K562 (cell line): ENCODE measurements around the gene NEDD4L. TPM values are rescaled to one million over a fixed set of nuclear protein-coding genes. Genes with fewer than 3 reads are reported as not detected.

Experiments
- ATF4 ChIP-seq: fragments of 450-650 bp; formaldehyde crosslinking; IDR thresholded peaks from 2 replicates; pipeline ENCODE4 v1.4.0; 2022; ENCODE audit warnings: mild to moderate bottlenecking, moderate library complexity
- ATF7 ChIP-seq: fragments of 450-650 bp; IDR thresholded peaks from 2 replicates; pipeline ENCODE4 v1.7.1; 2014; ENCODE audit warnings: mild to moderate bottlenecking, moderate library complexity
- CTBP1 ChIP-seq: fragments of 450-650 bp; IDR thresholded peaks from 2 replicates; pipeline ENCODE4 v1.6.1; 2016; ENCODE audit warnings: borderline replicate concordance
- EZH2 ChIP-seq: IDR thresholded peaks from 2 replicates; pipeline ENCODE4 v1.6.1; 2012; ENCODE audit warnings: low read depth, mild to moderate bottlenecking, inconsistent platforms, low read length, borderline replicate concordance
- FOSL1 ChIP-seq: fragments of 200-800 bp; sonication (Bioruptor generic); conservative IDR thresholded peaks from 2 replicates; pipeline ENCODE4 v1.6.1; 2016; ENCODE audit warnings: missing genetic modification characterization, missing compliant biosample characterization
- FUS ChIP-seq: fragments of 200-400 bp; formaldehyde crosslinking; optimal IDR thresholded peaks from 2 replicates; pipeline ENCODE3; 2017; ENCODE audit warnings: low read depth, low read length
- HDAC1 ChIP-seq, 2 experiments: fragments of 450-650 bp; IDR thresholded peaks; 2 replicates each; pipeline ENCODE4 v1.6.1; 2016 to 2017; ENCODE audit warnings: inconsistent platforms in 1 of 2, mild to moderate bottlenecking in 1 of 2, moderate library complexity in 1 of 2
- L3MBTL2 ChIP-seq: fragments of 450-650 bp; IDR thresholded peaks from 2 replicates; pipeline ENCODE4 v1.6.1; 2016; ENCODE audit warnings: mild to moderate bottlenecking, moderate library complexity
- POLR3A ChIP-seq: IDR thresholded peaks from 2 replicates; pipeline ENCODE4 v1.6.1; 2011; ENCODE audit warnings: borderline replicate concordance, mild to moderate bottlenecking, moderate library complexity; ENCODE audit not compliant: insufficient read length, insufficient read depth; ENCODE audit errors: extremely low read depth
- PRMT5 ChIP-seq: sonication (generic); formaldehyde crosslinking; IDR thresholded peaks from 2 replicates; pipeline ENCODE4 v1.5.0; 2020; ENCODE audit warnings: missing genetic modification reagents
- RBM34 ChIP-seq: fragments of 200-400 bp; formaldehyde crosslinking; IDR thresholded peaks from 2 replicates; pipeline ENCODE4 v1.6.1; 2018; ENCODE audit warnings: low read length, borderline replicate concordance; ENCODE audit not compliant: insufficient read depth
- SMAD2 ChIP-seq: fragments of 150-350 bp; IDR thresholded peaks from 2 replicates; pipeline ENCODE4 v1.6.1; 2014; ENCODE audit warnings: low read depth, mild to moderate bottlenecking, low read length
- SOX6 ChIP-seq: fragments of 450-650 bp; IDR thresholded peaks from 2 replicates; pipeline ENCODE4 v1.6.1; 2014; ENCODE audit warnings: mild to moderate bottlenecking
- STAT5A ChIP-seq: IDR thresholded peaks from 2 replicates; pipeline ENCODE4 v1.6.1; 2012; ENCODE audit warnings: low read length, inconsistent platforms, borderline replicate concordance
- TCF15 ChIP-seq: fragments of 250-450 bp; sonication (Bioruptor Pico); IDR thresholded peaks from 2 replicates; pipeline ENCODE4 v1.8.0; 2022; ENCODE audit warnings: moderate library complexity, mild to moderate bottlenecking, inconsistent platforms
- XRCC3 ChIP-seq: fragments of 450-650 bp; IDR thresholded peaks from 2 replicates; pipeline ENCODE4 v1.6.1; 2017; ENCODE audit warnings: mild to moderate bottlenecking, moderate library complexity
- polyA plus RNA-seq, 8 experiments: library from polyadenylated mRNA; depleted of rRNA in 4 of 8; stranded (reverse) in 5 of 8; unstranded in 3 of 8; fragments of >200 nt; fragmentation: Nextera tagmentation in 2 of 8; fragmentation: Illumina TruSeq in 1 of 8; extraction: Ambion mirVana in 2 of 8; extraction: Trizol in 1 of 8; gene quantifications; 2 replicates each; pipeline versions ENCODE4 v1.2.1 to v1.2.3, GENCODE V29; 2011 to 2014; ENCODE audit warnings: inconsistent platforms in 1 of 8, missing spikeins in 1 of 8
- total RNA-seq, 7 experiments: library from RNA; depleted of rRNA in 6 of 7; stranded (reverse); fragments of >200 nt in 6 of 7; fragmentation: Illumina TruSeq in 2 of 7; extraction: Trizol in 2 of 7; gene quantifications; 2 replicates each; pipeline versions ENCODE4 v1.2.1 to v1.2.3, GENCODE V29; 2011 to 2021; ENCODE audit warnings: low replicate concordance in 1 of 7
- TF ChIP-seq, protein P1 (sequence below): fragments of 150-350 bp; IDR thresholded peaks from 2 replicates; pipeline ENCODE4 v1.6.1; 2014; ENCODE audit warnings: low read depth, mild to moderate bottlenecking, low read length, borderline replicate concordance
- TF ChIP-seq, protein P2 (sequence below): fragments of 450-650 bp; IDR thresholded peaks from 2 replicates; pipeline ENCODE4 v1.7.1; 2018; ENCODE audit warnings: mild to moderate bottlenecking, low read depth; ENCODE audit not compliant: partially characterized antibody
- TF ChIP-seq, protein P3 (sequence below): fragments of 250-450 bp; sonication (Bioruptor Pico); IDR thresholded peaks from 2 replicates; pipeline ENCODE4 v1.5.0; 2022; ENCODE audit warnings: mild to moderate bottlenecking

Gene NEDD4L
- total and polyA plus RNA-seq, 9 of the 15 experiments (the other 6 are each of a cell fraction or from before 2014, with no cell fraction given), result 8.1 to 33.4 (median 19.9) TPM

DNA sequence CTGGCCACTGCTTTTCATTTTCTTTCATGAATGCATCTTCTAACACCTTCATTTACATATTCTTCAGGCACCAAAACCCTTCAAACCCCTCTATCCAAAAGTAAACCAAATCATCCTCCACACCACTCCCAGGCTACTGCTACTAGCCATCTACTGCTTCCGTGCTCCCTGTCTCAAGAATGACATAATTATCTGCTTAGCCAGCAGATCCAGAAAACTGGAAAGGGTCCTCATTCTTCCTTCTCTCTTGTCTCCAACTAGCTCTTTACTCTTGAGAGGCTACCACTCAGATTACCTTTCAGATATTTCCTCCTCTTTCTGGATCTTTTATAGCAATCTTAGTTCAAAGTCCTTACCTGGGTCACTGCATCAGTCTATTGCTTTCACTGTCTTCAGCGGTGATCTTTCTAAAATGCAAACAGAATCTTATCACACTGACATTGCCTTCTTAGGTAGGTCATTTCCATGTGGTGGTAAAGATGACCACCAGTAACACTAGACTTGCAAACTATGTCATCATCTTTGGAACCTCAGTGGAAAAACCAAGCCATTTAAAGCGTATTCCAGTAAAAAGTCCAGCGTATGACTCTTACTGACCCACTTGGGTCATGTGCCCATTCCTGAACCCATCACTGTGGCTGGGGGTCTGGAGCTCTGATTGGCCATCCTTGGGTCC lies 15.8 kb upstream of the NEDD4L start (continued):
- TF ChIP-seq XRCC3 (no peak), STAT5A (no peak), CTBP1 (peak; percentile 47; the same call in 1 of the 2 replicates), EZH2 (no peak), SMAD2 (no peak), HDAC1 (IDR thresholded peaks at IDR 0.05) (no peak), POLR3A (no peak), FOSL1 (peak; percentile 26; the same call in 1 of the 2 replicates), ATF7 (peak; percentile 70; the same call in 1 of the 2 replicates), RBM34 (no peak), L3MBTL2 (peak; percentile 21; the same call in 1 of the 2 replicates), SOX6 (0 out of 2 replicates have a peak, but pooled peaks have one; percentile 32), TCF15 (CRISPR knock-in tag) (no peak), PRMT5 (CRISPR knock-in tag) (no peak), ATF4 (CRISPR knock-in tag) (peak; percentile 77), FUS (no peak)
- TF ChIP-seq, protein P1, sequence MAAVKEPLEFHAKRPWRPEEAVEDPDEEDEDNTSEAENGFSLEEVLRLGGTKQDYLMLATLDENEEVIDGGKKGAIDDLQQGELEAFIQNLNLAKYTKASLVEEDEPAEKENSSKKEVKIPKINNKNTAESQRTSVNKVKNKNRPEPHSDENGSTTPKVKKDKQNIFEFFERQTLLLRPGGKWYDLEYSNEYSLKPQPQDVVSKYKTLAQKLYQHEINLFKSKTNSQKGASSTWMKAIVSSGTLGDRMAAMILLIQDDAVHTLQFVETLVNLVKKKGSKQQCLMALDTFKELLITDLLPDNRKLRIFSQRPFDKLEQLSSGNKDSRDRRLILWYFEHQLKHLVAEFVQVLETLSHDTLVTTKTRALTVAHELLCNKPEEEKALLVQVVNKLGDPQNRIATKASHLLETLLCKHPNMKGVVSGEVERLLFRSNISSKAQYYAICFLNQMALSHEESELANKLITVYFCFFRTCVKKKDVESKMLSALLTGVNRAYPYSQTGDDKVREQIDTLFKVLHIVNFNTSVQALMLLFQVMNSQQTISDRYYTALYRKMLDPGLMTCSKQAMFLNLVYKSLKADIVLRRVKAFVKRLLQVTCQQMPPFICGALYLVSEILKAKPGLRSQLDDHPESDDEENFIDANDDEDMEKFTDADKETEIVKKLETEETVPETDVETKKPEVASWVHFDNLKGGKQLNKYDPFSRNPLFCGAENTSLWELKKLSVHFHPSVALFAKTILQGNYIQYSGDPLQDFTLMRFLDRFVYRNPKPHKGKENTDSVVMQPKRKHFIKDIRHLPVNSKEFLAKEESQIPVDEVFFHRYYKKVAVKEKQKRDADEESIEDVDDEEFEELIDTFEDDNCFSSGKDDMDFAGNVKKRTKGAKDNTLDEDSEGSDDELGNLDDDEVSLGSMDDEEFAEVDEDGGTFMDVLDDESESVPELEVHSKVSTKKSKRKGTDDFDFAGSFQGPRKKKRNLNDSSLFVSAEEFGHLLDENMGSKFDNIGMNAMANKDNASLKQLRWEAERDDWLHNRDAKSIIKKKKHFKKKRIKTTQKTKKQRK, result no peak
- TF ChIP-seq, protein P2, sequence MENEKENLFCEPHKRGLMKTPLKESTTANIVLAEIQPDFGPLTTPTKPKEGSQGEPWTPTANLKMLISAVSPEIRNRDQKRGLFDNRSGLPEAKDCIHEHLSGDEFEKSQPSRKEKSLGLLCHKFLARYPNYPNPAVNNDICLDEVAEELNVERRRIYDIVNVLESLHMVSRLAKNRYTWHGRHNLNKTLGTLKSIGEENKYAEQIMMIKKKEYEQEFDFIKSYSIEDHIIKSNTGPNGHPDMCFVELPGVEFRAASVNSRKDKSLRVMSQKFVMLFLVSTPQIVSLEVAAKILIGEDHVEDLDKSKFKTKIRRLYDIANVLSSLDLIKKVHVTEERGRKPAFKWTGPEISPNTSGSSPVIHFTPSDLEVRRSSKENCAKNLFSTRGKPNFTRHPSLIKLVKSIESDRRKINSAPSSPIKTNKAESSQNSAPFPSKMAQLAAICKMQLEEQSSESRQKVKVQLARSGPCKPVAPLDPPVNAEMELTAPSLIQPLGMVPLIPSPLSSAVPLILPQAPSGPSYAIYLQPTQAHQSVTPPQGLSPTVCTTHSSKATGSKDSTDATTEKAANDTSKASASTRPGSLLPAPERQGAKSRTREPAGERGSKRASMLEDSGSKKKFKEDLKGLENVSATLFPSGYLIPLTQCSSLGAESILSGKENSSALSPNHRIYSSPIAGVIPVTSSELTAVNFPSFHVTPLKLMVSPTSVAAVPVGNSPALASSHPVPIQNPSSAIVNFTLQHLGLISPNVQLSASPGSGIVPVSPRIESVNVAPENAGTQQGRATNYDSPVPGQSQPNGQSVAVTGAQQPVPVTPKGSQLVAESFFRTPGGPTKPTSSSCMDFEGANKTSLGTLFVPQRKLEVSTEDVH, result no peak
- TF ChIP-seq, protein P3, sequence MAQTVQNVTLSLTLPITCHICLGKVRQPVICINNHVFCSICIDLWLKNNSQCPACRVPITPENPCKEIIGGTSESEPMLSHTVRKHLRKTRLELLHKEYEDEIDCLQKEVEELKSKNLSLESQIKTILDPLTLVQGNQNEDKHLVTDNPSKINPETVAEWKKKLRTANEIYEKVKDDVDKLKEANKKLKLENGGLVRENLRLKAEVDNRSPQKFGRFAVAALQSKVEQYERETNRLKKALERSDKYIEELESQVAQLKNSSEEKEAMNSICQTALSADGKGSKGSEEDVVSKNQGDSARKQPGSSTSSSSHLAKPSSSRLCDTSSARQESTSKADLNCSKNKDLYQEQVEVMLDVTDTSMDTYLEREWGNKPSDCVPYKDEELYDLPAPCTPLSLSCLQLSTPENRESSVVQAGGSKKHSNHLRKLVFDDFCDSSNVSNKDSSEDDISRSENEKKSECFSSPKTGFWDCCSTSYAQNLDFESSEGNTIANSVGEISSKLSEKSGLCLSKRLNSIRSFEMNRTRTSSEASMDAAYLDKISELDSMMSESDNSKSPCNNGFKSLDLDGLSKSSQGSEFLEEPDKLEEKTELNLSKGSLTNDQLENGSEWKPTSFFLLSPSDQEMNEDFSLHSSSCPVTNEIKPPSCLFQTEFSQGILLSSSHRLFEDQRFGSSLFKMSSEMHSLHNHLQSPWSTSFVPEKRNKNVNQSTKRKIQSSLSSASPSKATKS (CRISPR knock-in tag), result no peak
